ENCODE measurements around the gene SETD2. TPM values are rescaled to one million over a fixed set of nuclear protein-coding genes. Genes with fewer than 3 reads are reported as not detected.

The SETD2 gene
- total and polyA plus RNA-seq, 2 of the 8 experiments (the other 6 are each of a cell fraction or from before 2014, with no cell fraction given) = 15.7 to 46.3 TPM

DNA sequence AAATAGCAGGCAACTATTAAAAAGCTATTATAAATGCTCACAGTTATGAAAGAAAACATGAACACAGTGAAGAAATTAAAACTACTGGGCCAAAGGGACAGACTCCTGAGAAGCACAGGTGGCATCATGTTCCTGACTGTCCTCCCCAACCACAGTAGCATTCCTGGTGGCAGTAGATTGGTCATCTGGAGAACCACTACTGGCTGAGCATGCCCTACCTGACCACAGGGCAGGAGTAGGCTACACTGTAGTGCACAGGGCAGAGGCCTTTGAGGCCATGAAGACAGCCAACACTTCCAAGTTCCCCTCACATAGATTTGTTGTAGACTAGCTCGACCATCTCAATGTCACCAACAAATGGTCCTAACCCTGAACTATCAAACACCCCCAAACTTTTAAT lies 135.2 kb downstream of the SETD2 start:
- FAIRE-seq (no peak), DNase-seq (ENCODE audit: low read depth in 1 of 2, low spot score in 2 of 2) (no peak)
- H3K36me3 ChIP-seq (ENCODE audit: control insufficient read depth in 2 of 4, insufficient read depth in 4 of 4, low read length in 3 of 4) = peaks cover 0 to 6% (median 0%) of the 10 kb centered on the region in 4 experiments; a peak in 1 of 8 replicates
- no peak overlapping the region for H2AFZ ChIP-seq (ENCODE audit: low read length)
- no peak overlapping the region for H3K18ac ChIP-seq (ENCODE audit: extremely low read depth, low read length)
- no peaks in the 10 kb centered on the region for H4K20me1 ChIP-seq (replicated peaks in 1 of 2; ENCODE audit: control insufficient read depth in 1 of 2, insufficient read depth in 2 of 2, low read length in 2 of 2)
- H2BK5ac ChIP-seq (ENCODE audit: low read depth, low read length) = no peak overlapping the region
- H3K14ac ChIP-seq (ENCODE audit: insufficient read length) = no peak overlapping the region
- no peak overlapping the region for H3K23ac ChIP-seq (ENCODE audit: insufficient read length)
- no peak overlapping the region for H2AK5ac ChIP-seq (ENCODE audit: low read depth, low read length)
- H3K9me3 ChIP-seq (ENCODE audit: insufficient read depth in 2 of 2, low read depth in 1 of 2, low read length in 1 of 2) = no peaks in the 10 kb centered on the region
- no peak overlapping the region for H4K5ac ChIP-seq (ENCODE audit: insufficient read length, low read depth, low read length)
- H3K4me1 ChIP-seq (replicated peaks in 1 of 4; ENCODE audit: control insufficient read depth in 3 of 4, insufficient read depth in 4 of 4, low read length in 3 of 4) = peaks cover 0 to 2% (median under 1%) of the 10 kb centered on the region in 4 experiments; a peak in 2 of 7 replicates
- no peak overlapping the region for H2BK12ac ChIP-seq (ENCODE audit: low read depth, low read length)
- ChIA-PET CTCF (ENCODE audit: partially characterized antibody) (interaction anchor here (1.4 kb wide), 1 partner anchor 31 kb away, joined by 4 read pairs; no protein-coding TSS in a partner anchor), POLR2A (ENCODE audit: partially characterized antibody) (interaction anchor here (0.5 to 0.6 kb wide), 2 partner anchors 8 to 116 kb away, joined by 3 read pairs; no protein-coding TSS in a partner anchor)
- H3K4ac ChIP-seq (replicated peaks; ENCODE audit: insufficient read length, low read depth, low read length) = no peak overlapping the region
- WGBS, 2 experiments (ENCODE audit: extremely low coverage in 1 of 2, insufficient coverage in 1 of 2, insufficient read length in 1 of 2, insufficient replicate concordance in 2 of 2, low coverage in 1 of 2, low lambda C conversion rate in 2 of 2, missing lambda C conversion rate in 1 of 2) = 86% methylated on average over 1 of the region's 1 CpG; no CpG with 5 or more reads in 1 of the 2 experiments
- no peak overlapping the region for H2BK120ac ChIP-seq (replicated peaks; ENCODE audit: low read depth, low read length)
- H3K23me2 ChIP-seq (ENCODE audit: low read depth, low read length) = no peaks in the 10 kb centered on the region; the same call in 1 of the 2 replicates
- H4K8ac ChIP-seq (ENCODE audit: extremely low read depth, insufficient read depth, low read length) = no peak overlapping the region; the same call in 1 of the 2 replicates
- no peaks in the 10 kb centered on the region for H3K27me3 ChIP-seq (replicated peaks in 1 of 4; ENCODE audit: control insufficient read depth in 3 of 4, extremely low read depth in 1 of 4, insufficient read depth in 3 of 4, low read length in 3 of 4)
- no peak overlapping the region for H3K56ac ChIP-seq (replicated peaks; ENCODE audit: insufficient read length, low read depth, low read length)
- no peak overlapping the region for H4K91ac ChIP-seq (replicated peaks; ENCODE audit: insufficient read length, low read length)
- no peaks in the 10 kb centered on the region for H3K79me1 ChIP-seq (ENCODE audit: low read depth, low read length)
- H3K27ac ChIP-seq (ENCODE audit: low read depth, low read length) = no peak overlapping the region
- H2BK15ac ChIP-seq (ENCODE audit: low read length) = no peak overlapping the region
- no peak overlapping the region for H3K4me3 ChIP-seq (ENCODE audit: extremely low read depth in 1 of 4, insufficient read depth in 2 of 4, low read depth in 3 of 4, low read length in 4 of 4)
- H3K4me2 ChIP-seq (ENCODE audit: insufficient read depth in 1 of 2, low read depth in 2 of 2, low read length in 2 of 2) = no peak overlapping the region
- no peak overlapping the region for H3K9ac ChIP-seq (replicated peaks in 1 of 4; ENCODE audit: extremely low read depth in 1 of 4, low read depth in 3 of 4, low read length in 3 of 4)
- no peak overlapping the region for H2BK20ac ChIP-seq (ENCODE audit: low read length)
- peaks cover 0 to 8% of the 10 kb centered on the region in 2 experiments; a peak in 2 of 4 replicates for H3K79me2 ChIP-seq (ENCODE audit: control insufficient read depth in 1 of 2, insufficient read depth in 2 of 2, low read length in 2 of 2)
- TF ChIP-seq, protein P1, sequence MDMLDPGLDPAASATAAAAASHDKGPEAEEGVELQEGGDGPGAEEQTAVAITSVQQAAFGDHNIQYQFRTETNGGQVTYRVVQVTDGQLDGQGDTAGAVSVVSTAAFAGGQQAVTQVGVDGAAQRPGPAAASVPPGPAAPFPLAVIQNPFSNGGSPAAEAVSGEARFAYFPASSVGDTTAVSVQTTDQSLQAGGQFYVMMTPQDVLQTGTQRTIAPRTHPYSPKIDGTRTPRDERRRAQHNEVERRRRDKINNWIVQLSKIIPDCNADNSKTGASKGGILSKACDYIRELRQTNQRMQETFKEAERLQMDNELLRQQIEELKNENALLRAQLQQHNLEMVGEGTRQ (IDR thresholded peaks at IDR 0.05; ENCODE audit: low read length) = no peak
- TF ChIP-seq, protein P2, sequence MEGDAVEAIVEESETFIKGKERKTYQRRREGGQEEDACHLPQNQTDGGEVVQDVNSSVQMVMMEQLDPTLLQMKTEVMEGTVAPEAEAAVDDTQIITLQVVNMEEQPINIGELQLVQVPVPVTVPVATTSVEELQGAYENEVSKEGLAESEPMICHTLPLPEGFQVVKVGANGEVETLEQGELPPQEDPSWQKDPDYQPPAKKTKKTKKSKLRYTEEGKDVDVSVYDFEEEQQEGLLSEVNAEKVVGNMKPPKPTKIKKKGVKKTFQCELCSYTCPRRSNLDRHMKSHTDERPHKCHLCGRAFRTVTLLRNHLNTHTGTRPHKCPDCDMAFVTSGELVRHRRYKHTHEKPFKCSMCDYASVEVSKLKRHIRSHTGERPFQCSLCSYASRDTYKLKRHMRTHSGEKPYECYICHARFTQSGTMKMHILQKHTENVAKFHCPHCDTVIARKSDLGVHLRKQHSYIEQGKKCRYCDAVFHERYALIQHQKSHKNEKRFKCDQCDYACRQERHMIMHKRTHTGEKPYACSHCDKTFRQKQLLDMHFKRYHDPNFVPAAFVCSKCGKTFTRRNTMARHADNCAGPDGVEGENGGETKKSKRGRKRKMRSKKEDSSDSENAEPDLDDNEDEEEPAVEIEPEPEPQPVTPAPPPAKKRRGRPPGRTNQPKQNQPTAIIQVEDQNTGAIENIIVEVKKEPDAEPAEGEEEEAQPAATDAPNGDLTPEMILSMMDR (IDR thresholded peaks at IDR 0.05; ENCODE audit: control extremely low read depth in 1 of 3, insufficient read depth in 1 of 3, low read depth in 1 of 3, low read length in 3 of 3) = no peak
- TF ChIP-seq NANOG (IDR thresholded peaks at IDR 0.05; ENCODE audit: insufficient read depth, low read depth, low read length, poor library complexity, severe bottlenecking) (no peak), CEBPB (IDR thresholded peaks at IDR 0.05; ENCODE audit: low read depth, low read length) (no peak), TCF12 (IDR thresholded peaks at IDR 0.05; ENCODE audit: low read depth, low read length) (no peak), EZH2 (IDR thresholded peaks at IDR 0.05; ENCODE audit: low read depth, low read length, severe bottlenecking) (no peak), BRCA1 (IDR thresholded peaks at IDR 0.05; ENCODE audit: low read depth, low read length) (no peak), SP2 (IDR thresholded peaks at IDR 0.05; ENCODE audit: low read length) (no peak), TBP (IDR thresholded peaks at IDR 0.05; ENCODE audit: low read depth, low read length) (no peak)
- TF ChIP-seq, protein P3, sequence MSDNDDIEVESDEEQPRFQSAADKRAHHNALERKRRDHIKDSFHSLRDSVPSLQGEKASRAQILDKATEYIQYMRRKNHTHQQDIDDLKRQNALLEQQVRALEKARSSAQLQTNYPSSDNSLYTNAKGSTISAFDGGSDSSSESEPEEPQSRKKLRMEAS (IDR thresholded peaks at IDR 0.05) = no peak

Data from H1 (cell line).